K562 (cell line): Measurements from ENCODE around the gene KCNA2. TPM values are rescaled to one million over a fixed set of nuclear protein-coding genes. Genes with fewer than 3 reads are reported as not detected.

ENCODE experiments used
- ATAC-seq: fragments of 200-7000 bp; cut with Tn5 transposase; 3 replicates; pipeline ENCODE4 v1.9.1; 2020; ENCODE audit warnings: moderate library complexity
- BruUV-seq: library from RNA; stranded (reverse); fragments of 400-500 nt; replicated peaks from 2 replicates; lab custom pipeline; 2021; lab: Mats Ljungman, UMichigan
- CTCF ChIA-PET: fragments of 300-600 bp; formaldehyde crosslinking; extraction: SDS; loops from one replicate; lab custom pipeline; 2021; ENCODE audit warnings: low intra/inter-chr PET ratio; lab: Yijun Ruan, JAX
- POLR2A ChIA-PET: fragments of 300-600, 350-650 bp; sonication (Branson Sonifier 250); formaldehyde crosslinking; extraction: SDS; loops from one replicate; lab custom pipeline; 2021; ENCODE audit warnings: antibody characterized with exemption, inconsistent platforms; lab: Yijun Ruan, JAX
- DNase-seq, 4 experiments: peaks; one replicate each; pipeline versions ENCODE4 v3.0.0 to v3.0.0-alpha.2; 2011 to 2018; ENCODE audit warnings: low spot score in 3 of 4, mixed read lengths in 3 of 4; ENCODE audit errors: extremely low read depth in 1 of 4
- FAIRE-seq: peaks from 2 replicates; lab custom pipeline; 2011; peaks lifted over from hg19 to GRCh38; lab: Jason Lieb, UNC
- H2AFZ ChIP-seq: 2 replicates; pipeline ENCODE4 v1.6.0; 2011; ENCODE audit warnings: low read depth, low read length, control low read depth, inconsistent platforms
- H3K27ac ChIP-seq: fragments of 200-600 bp; 3 replicates; pipeline ENCODE4 v1.8.0; 2011; ENCODE audit warnings: low read depth, mild to moderate bottlenecking, control low read depth, inconsistent platforms, low read length, moderate library complexity, mixed read lengths; ENCODE audit errors: extremely low read depth
- H3K27me3 ChIP-seq, 2 experiments: fragments of 300-600 bp in 1 of 2; 2 replicates in 1 of 2; 3 replicates in 1 of 2; pipeline versions ENCODE4 v1.6.0 to v1.8.0; 2011; ENCODE audit warnings: inconsistent platforms in 2 of 2, low read length in 2 of 2, mild to moderate bottlenecking in 1 of 2, mixed read lengths in 1 of 2, moderate library complexity in 1 of 2; ENCODE audit not compliant: control insufficient read depth in 2 of 2, insufficient read depth in 2 of 2
- H3K36me3 ChIP-seq: fragments of 300-600 bp; 3 replicates; pipeline ENCODE4 v1.8.0; 2011; ENCODE audit warnings: mild to moderate bottlenecking, low read length, inconsistent platforms; ENCODE audit not compliant: control insufficient read depth, insufficient read depth
- H3K4me1 ChIP-seq, 2 experiments: fragments of 200-600 bp in 1 of 2; replicated peaks in 1 of 2; 2 replicates in 1 of 2; 3 replicates in 1 of 2; pipeline versions ENCODE4 v1.5.1 to v1.8.0; 2011; ENCODE audit warnings: inconsistent platforms in 2 of 2, low read length in 2 of 2, mild to moderate bottlenecking in 1 of 2, mixed read lengths in 1 of 2, moderate library complexity in 1 of 2; ENCODE audit not compliant: control insufficient read depth in 2 of 2, insufficient read depth in 2 of 2
- H3K4me2 ChIP-seq: 2 replicates; pipeline ENCODE4 v1.6.1; 2011; ENCODE audit warnings: low read length, control low read depth, inconsistent platforms, mixed read lengths; ENCODE audit not compliant: insufficient read depth
- H3K4me3 ChIP-seq: fragments of 200-600 bp; sonication (generic), shearing (Covaris generic); 2 replicates; pipeline ENCODE4 v1.5.1; 2016; ENCODE audit warnings: control low read depth, inconsistent platforms
- H3K79me2 ChIP-seq: fragments of 200-600 bp; 3 replicates; pipeline ENCODE4 v1.8.0; 2011; ENCODE audit warnings: low read length, inconsistent platforms; ENCODE audit not compliant: control insufficient read depth, insufficient read depth
- H3K9ac ChIP-seq, 2 experiments: 2 replicates each; pipeline versions ENCODE4 v1.6.0 to v1.6.1; 2011; ENCODE audit warnings: low read depth in 2 of 2, low read length in 2 of 2, control low read depth in 1 of 2, inconsistent platforms in 1 of 2, mild to moderate bottlenecking in 1 of 2, mixed read lengths in 1 of 2; ENCODE audit not compliant: insufficient read depth in 1 of 2
- H3K9me1 ChIP-seq: one replicate; pipeline ENCODE4 v1.6.0; 2011; ENCODE audit warnings: inconsistent platforms, mild to moderate bottlenecking, low read length, moderate library complexity; ENCODE audit not compliant: control insufficient read depth, insufficient read depth
- H3K9me3 ChIP-seq: replicated peaks from 2 replicates; pipeline ENCODE4 v1.5.1; 2011; ENCODE audit warnings: low read depth, low read length, inconsistent platforms; ENCODE audit not compliant: control insufficient read depth, insufficient read depth
- H4K20me1 ChIP-seq: replicated peaks from 2 replicates; pipeline ENCODE4 v1.6.1; 2011; ENCODE audit warnings: low read length, inconsistent platforms, mixed read lengths; ENCODE audit not compliant: control insufficient read depth, insufficient read depth
- CBFB ChIP-seq: sonication (generic); formaldehyde crosslinking; IDR thresholded peaks from 2 replicates; pipeline ENCODE4 v1.4.0; 2020; ENCODE audit warnings: mild to moderate bottlenecking, missing genetic modification reagents
- CEBPB ChIP-seq: fragments of 450-650 bp; IDR thresholded peaks from 2 replicates; pipeline ENCODE4 v1.6.1; 2016; ENCODE audit warnings: missing genetic modification characterization, missing compliant biosample characterization
- CREBBP ChIP-seq: IDR thresholded peaks from one replicate; pipeline ENCODE4 v1.6.1; 2012; ENCODE audit warnings: low read depth, mild to moderate bottlenecking, control low read depth, inconsistent platforms, low read length
- HIVEP1 ChIP-seq: fragments of 250-450 bp; sonication (Bioruptor Pico); IDR thresholded peaks from 2 replicates; pipeline ENCODE4 v1.4.0; 2020; ENCODE audit warnings: mild to moderate bottlenecking
- SRSF9 ChIP-seq: fragments of 200-400 bp; formaldehyde crosslinking; IDR thresholded peaks from 2 replicates; pipeline ENCODE4 v1.6.1; 2017; ENCODE audit warnings: low read depth, low read length, borderline replicate concordance
- WGBS: fragments of 100-300 bp; shearing (Covaris generic); methylation state at CpG from one replicate; pipeline ENCODE4 v1.1.6; 2016; ENCODE audit warnings: low coverage, mixed read lengths; ENCODE audit not compliant: insufficient coverage; ENCODE audit errors: missing lambda C conversion rate; 5-methylcytosine and 5-hydroxymethylcytosine counted together
- in situ Hi-C: fragments of 300-500 bp; cut with MboI; formaldehyde crosslinking; loops from 4 replicates; pipeline ENCODE4 v1.15.0; 2018; ENCODE audit warnings: inconsistent platforms, mixed read lengths
- intact Hi-C: fragments of 100-400 bp; cut with micrococcal nuclease; formaldehyde crosslinking; loops from 2 replicates; pipeline ENCODE4 v1.14.2; 2022
- polyA plus RNA-seq, 8 experiments: library from polyadenylated mRNA; depleted of rRNA in 4 of 8; stranded (reverse) in 5 of 8; unstranded in 3 of 8; fragments of >200 nt; fragmentation: Nextera tagmentation in 2 of 8; fragmentation: Illumina TruSeq in 1 of 8; extraction: Ambion mirVana in 2 of 8; extraction: Trizol in 1 of 8; gene quantifications; 2 replicates each; pipeline versions ENCODE4 v1.2.1 to v1.2.3, GENCODE V29; 2011 to 2014; ENCODE audit warnings: inconsistent platforms in 1 of 8, missing spikeins in 1 of 8
- total RNA-seq, 7 experiments: library from RNA; depleted of rRNA in 6 of 7; stranded (reverse); fragments of >200 nt in 6 of 7; fragmentation: Illumina TruSeq in 2 of 7; extraction: Trizol in 2 of 7; gene quantifications; 2 replicates each; pipeline versions ENCODE4 v1.2.1 to v1.2.3, GENCODE V29; 2011 to 2021; ENCODE audit warnings: low replicate concordance in 1 of 7
- TF ChIP-seq, protein P1 (sequence below): fragments of 250-450 bp; sonication (Bioruptor Pico); IDR thresholded peaks from 2 replicates; pipeline ENCODE4 v1.4.0; 2020; ENCODE audit warnings: mild to moderate bottlenecking, moderate library complexity

Gene KCNA2
- total and polyA plus RNA-seq, 9 of the 15 experiments (the other 6 are each of a cell fraction or from before 2014, with no cell fraction given): not detected

GRCh38 chr1:110617589-110617988 lies 11.4 kb upstream of the KCNA2 start:
- FAIRE-seq: no peak
- no peak overlapping the region for H3K4me3 ChIP-seq
- peaks cover 20 to 22% of the 10 kb centered on the region in 2 experiments for H3K4me1 ChIP-seq
- H3K27me3 ChIP-seq: peaks cover 8 to 17% of the 10 kb centered on the region in 2 experiments; a peak in 4 of 5 replicates
- H4K20me1 ChIP-seq: no peaks in the 10 kb centered on the region; the same call in 1 of the 2 replicates
- POLR2A ChIA-PET: interaction anchor here (0.6 kb wide), 1 partner anchor 383 kb away, joined by 3 read pairs; no protein-coding TSS in a partner anchor
- H3K27ac ChIP-seq: no peak overlapping the region
- H3K36me3 ChIP-seq: no peaks in the 10 kb centered on the region
- WGBS: 42% methylated on average over 5 of the region's 5 CpGs
- peak; percentile 29 for TF ChIP-seq CREBBP
- TF ChIP-seq HIVEP1 (CRISPR knock-in tag): no peak
- TF ChIP-seq SRSF9: no peak
- no peak for TF ChIP-seq CBFB (CRISPR knock-in tag)
- TF ChIP-seq, protein P1, sequence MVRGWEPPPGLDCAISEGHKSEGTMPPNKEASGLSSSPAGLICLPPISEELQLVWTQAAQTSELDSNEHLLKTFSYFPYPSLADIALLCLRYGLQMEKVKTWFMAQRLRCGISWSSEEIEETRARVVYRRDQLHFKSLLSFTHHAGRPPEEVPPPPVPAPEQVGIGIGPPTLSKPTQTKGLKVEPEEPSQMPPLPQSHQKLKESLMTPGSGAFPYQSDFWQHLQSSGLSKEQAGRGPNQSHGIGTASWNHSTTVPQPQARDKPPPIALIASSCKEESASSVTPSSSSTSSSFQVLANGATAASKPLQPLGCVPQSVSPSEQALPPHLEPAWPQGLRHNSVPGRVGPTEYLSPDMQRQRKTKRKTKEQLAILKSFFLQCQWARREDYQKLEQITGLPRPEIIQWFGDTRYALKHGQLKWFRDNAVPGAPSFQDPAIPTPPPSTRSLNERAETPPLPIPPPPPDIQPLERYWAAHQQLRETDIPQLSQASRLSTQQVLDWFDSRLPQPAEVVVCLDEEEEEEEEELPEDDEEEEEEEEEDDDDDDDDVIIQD (CRISPR knock-in tag): no peak
- no peak for TF ChIP-seq CEBPB (tag)
- DNase-seq: no peak
- CTCF ChIA-PET: interaction anchor here (2.8 kb wide), 1 partner anchor 93 kb away, joined by 17 read pairs; no protein-coding TSS in a partner anchor
- H2AFZ ChIP-seq: no peak overlapping the region
- no peaks in the 10 kb centered on the region for H3K79me2 ChIP-seq
- H3K4me2 ChIP-seq: no peak overlapping the region
- no peaks in the 10 kb centered on the region for H3K9me1 ChIP-seq
- no peak overlapping the region for H3K9ac ChIP-seq
- no peaks in the 10 kb centered on the region for H3K9me3 ChIP-seq
- no TSS peak for BruUV-seq
- in situ Hi-C loops (no loop called here), intact Hi-C loops (loop anchor here (2.0 to 5.0 kb wide), 2 partner anchors 63 to 375 kb away; no protein-coding TSS in a partner anchor)
- no peak for ATAC-seq
